H1 (cell line): ENCODE data around the gene TSEN2.

Source experiments
- BCL11A ChIP-seq, 2 experiments: IDR thresholded peaks; one replicate each; pipeline ENCODE4 v1.6.1; 2011; ENCODE audit warnings: low read depth in 2 of 2, low read length in 2 of 2, mild to moderate bottlenecking in 2 of 2
- CREB1 ChIP-seq: IDR thresholded peaks from 2 replicates; pipeline ENCODE4 v1.6.1; 2012; ENCODE audit warnings: inconsistent platforms
- EZH2 ChIP-seq: fragments of 200-600 bp; sonication (generic); IDR thresholded peaks from 2 replicates; pipeline ENCODE4 v1.7.1; 2012; ENCODE audit warnings: low read depth, mild to moderate bottlenecking, moderate library complexity, low read length, inconsistent platforms; ENCODE audit not compliant: severe bottlenecking
- KDM5A ChIP-seq: fragments of 200-600 bp; IDR thresholded peaks from 2 replicates; pipeline ENCODE4 v1.7.1; 2012; ENCODE audit warnings: mild to moderate bottlenecking, low read length, inconsistent platforms, mixed read lengths
- MAX ChIP-seq: IDR thresholded peaks from 2 replicates; pipeline ENCODE4 v1.6.1; 2012; ENCODE audit warnings: inconsistent platforms
- POLR2A ChIP-seq, 2 experiments: IDR thresholded peaks; 1 replicate in 1 of 2; 2 replicates in 1 of 2; pipeline ENCODE4 v1.6.1; 2011; ENCODE audit warnings: low read depth in 2 of 2, low read length in 2 of 2, mild to moderate bottlenecking in 2 of 2; ENCODE audit errors: control extremely low read depth in 1 of 2
- POLR2AphosphoS5 ChIP-seq: IDR thresholded peaks from 2 replicates; pipeline ENCODE4 v1.6.1; 2011; ENCODE audit warnings: low read depth, low read length
- RAD21 ChIP-seq, 2 experiments: IDR thresholded peaks in 1 of 2; conservative IDR thresholded peaks in 1 of 2; 2 replicates each; pipeline ENCODE4 v1.6.1; 2011; ENCODE audit warnings: low read depth in 2 of 2, low read length in 2 of 2, improper control_type of control experiment in 1 of 2, inconsistent platforms in 1 of 2, mild to moderate bottlenecking in 1 of 2, moderate library complexity in 1 of 2
- SIN3A ChIP-seq, 2 experiments: IDR thresholded peaks in 1 of 2; conservative IDR thresholded peaks in 1 of 2; 2 replicates each; pipeline ENCODE4 v1.6.1; 2011 to 2012; ENCODE audit warnings: low read length in 2 of 2, improper control_type of control experiment in 1 of 2, low read depth in 1 of 2, mild to moderate bottlenecking in 1 of 2
- SIX5 ChIP-seq: IDR thresholded peaks from 2 replicates; pipeline ENCODE4 v1.6.1; 2011; ENCODE audit warnings: mild to moderate bottlenecking, low read depth, low read length
- SP1 ChIP-seq: IDR thresholded peaks from 2 replicates; pipeline ENCODE4 v1.6.1; 2011; ENCODE audit warnings: low read depth, low read length
- YY1 ChIP-seq: IDR thresholded peaks from 2 replicates; pipeline ENCODE4 v1.6.1; 2011; ENCODE audit warnings: low read depth, mild to moderate bottlenecking, low read length
- TF ChIP-seq, protein P1 (sequence below), 3 experiments: IDR thresholded peaks; 1 replicate in 2 of 3; 2 replicates in 1 of 3; pipeline versions ENCODE4 v1.5.1 to v1.6.1; 2011; ENCODE audit warnings: low read length in 3 of 3, mild to moderate bottlenecking in 3 of 3, inconsistent platforms in 2 of 3, low read depth in 1 of 3, moderate library complexity in 1 of 3; ENCODE audit not compliant: insufficient read depth in 1 of 3; ENCODE audit errors: control extremely low read depth in 1 of 3

GRCh38 chr3:12484983-12485327, 675 bp downstream of the TSEN2 start:
- TF ChIP-seq, protein P1, sequence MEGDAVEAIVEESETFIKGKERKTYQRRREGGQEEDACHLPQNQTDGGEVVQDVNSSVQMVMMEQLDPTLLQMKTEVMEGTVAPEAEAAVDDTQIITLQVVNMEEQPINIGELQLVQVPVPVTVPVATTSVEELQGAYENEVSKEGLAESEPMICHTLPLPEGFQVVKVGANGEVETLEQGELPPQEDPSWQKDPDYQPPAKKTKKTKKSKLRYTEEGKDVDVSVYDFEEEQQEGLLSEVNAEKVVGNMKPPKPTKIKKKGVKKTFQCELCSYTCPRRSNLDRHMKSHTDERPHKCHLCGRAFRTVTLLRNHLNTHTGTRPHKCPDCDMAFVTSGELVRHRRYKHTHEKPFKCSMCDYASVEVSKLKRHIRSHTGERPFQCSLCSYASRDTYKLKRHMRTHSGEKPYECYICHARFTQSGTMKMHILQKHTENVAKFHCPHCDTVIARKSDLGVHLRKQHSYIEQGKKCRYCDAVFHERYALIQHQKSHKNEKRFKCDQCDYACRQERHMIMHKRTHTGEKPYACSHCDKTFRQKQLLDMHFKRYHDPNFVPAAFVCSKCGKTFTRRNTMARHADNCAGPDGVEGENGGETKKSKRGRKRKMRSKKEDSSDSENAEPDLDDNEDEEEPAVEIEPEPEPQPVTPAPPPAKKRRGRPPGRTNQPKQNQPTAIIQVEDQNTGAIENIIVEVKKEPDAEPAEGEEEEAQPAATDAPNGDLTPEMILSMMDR (IDR thresholded peaks at IDR 0.05; ENCODE audit: control extremely low read depth in 1 of 3, insufficient read depth in 1 of 3, low read depth in 1 of 3, low read length in 3 of 3): no peak
- TF ChIP-seq SIN3A (conservative IDR thresholded peaks at IDR 0.05 in 1 of 2, IDR thresholded peaks at IDR 0.05 in 1 of 2; ENCODE audit: low read depth in 1 of 2, low read length in 2 of 2): no peak; a peak in 1 of 4 replicates
- TF ChIP-seq RAD21 (IDR thresholded peaks at IDR 0.05 in 1 of 2, conservative IDR thresholded peaks at IDR 0.05 in 1 of 2; ENCODE audit: low read depth in 2 of 2, low read length in 2 of 2): no peak
- no peak for TF ChIP-seq CREB1
- TF ChIP-seq POLR2A (IDR thresholded peaks at IDR 0.05; ENCODE audit: control extremely low read depth in 1 of 2, low read depth in 2 of 2, low read length in 2 of 2): no peak
- TF ChIP-seq YY1: no peak
- no peak for TF ChIP-seq MAX
- TF ChIP-seq BCL11A (IDR thresholded peaks at IDR 0.05; ENCODE audit: low read depth in 2 of 2, low read length in 2 of 2): no peak
- TF ChIP-seq POLR2AphosphoS5: no peak
- no peak for TF ChIP-seq KDM5A
- TF ChIP-seq SIX5: no peak
- TF ChIP-seq SP1: no peak
- TF ChIP-seq EZH2: no peak
